ENCODE data around the gene ERC2.

Gene ERC2

GRCh38 chr3:55615694-55616295 is 852.5 kb downstream of the ERC2 start:
- no peak for DNase-seq (ENCODE audit: low spot score)

DNA sequence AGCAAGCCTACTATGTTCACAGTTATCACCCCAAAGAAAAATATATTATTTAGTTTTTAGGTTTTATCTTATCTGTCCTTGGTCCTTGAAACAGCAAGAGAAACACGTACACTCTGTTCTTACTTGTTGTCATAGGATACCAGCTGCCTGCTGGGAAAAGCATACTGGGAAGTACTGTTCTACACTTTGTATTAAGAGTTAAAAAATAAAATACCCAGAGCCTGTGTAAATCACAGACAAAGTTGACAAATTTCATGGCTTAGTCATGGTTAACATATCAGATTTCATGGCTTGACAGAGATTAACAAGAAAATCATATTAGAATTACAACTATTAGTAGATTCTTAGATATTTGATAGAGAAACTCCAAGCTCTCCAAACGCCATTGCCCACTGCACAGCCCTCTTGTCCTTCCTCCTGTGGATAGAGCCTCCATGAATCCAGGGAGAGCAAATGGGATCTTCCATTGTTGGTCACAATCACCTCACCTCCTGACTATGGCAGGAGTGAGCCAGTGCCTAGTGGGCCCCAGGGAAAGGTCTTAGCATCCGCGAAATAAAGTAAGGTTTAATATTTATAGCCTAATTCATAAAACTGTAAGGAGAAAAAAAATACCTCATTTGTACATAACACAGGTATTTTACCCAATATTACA is 853.1 kb downstream of the ERC2 start:
- no peak for DNase-seq (ENCODE audit: low spot score)

- no peak for DNase-seq (ENCODE audit: low spot score)
These were observed 857.1 kb downstream of the ERC2 start for GRCh38 chr3:55611121-55611520.

DNA sequence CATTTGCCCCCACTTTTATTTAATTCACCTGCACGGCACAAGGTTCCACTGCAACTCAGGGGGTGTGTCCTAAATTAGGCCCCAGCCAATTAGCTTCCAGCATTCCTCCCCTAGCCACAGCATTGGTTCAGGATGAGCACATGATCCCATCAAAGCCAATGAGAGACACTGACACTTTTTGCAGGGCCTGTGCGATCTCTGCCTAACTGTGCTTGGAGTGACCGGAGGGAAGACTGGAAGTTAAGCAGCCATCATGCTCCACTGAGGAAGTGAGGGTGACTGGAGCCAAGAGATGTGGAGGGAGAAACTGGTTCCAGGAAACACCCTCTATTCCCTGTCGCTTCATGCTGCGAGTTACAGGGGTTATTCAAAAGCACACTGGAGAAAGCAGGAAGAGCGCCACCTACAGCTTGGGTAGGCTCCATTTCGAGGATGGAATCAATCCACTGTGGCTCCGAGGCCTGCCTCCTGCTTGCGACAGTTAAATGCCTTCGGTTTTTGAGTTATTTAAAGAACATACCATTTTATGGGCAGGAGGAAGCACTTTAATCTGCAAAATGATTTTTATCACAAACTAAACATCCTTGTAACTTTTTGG is 858.9 kb downstream of the ERC2 start:
- DNase-seq (ENCODE audit: low spot score), result no peak

DNA sequence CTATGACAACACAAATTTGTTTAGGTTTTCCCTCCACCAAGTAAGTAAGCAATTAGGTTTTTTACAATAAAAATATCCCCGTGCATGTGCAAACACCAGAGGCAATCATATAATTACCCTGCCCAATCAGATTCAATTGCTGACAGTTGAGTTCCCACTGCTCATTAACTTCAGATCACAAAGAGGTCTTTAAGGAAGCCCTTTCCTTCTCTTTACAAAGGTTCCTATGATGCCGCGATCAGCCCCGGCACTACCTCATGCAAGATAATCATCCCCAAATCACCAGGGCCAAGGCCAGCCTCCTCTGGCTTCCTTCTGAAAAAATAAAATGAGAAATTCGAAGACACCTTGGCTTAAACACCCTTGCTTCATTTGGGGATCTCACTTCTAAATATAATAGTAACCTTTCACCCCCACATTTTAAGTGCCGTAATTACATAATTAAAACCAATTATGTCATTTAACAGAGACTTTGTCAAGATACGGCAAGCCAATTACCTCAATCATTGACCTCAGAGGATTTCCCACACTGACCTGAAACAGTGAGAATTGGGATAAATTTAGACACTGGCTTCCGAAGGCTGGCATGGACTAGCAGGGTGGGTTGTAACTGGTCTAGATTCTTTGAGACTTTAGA is 859.8 kb downstream of the ERC2 start:
- no peak for DNase-seq (ENCODE audit: low spot score)

DNA sequence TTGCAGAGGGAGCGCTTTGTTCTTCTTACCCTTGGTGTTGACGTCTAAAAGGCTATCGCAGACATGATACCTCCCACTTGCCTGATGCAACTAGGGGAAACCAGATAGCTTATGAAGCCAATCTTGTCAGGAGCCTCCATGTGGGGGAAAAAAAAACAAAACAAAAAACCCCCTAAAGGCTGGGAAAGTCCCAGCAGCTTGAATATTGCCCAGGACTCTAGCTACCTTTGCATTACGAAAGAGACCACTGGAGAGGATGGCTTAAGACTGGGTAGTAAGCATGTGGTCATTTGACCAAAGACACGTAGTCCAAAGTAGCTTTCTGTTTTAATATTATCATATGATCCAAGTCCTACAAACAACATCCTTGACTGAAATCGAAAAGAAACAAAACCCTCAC is 860.4 kb downstream of the ERC2 start:
- no peak for DNase-seq (ENCODE audit: low spot score)

- no peak for DNase-seq (ENCODE audit: low spot score)
These were observed 861.1 kb downstream of the ERC2 start for GRCh38 chr3:55607175-55607574.

DNA sequence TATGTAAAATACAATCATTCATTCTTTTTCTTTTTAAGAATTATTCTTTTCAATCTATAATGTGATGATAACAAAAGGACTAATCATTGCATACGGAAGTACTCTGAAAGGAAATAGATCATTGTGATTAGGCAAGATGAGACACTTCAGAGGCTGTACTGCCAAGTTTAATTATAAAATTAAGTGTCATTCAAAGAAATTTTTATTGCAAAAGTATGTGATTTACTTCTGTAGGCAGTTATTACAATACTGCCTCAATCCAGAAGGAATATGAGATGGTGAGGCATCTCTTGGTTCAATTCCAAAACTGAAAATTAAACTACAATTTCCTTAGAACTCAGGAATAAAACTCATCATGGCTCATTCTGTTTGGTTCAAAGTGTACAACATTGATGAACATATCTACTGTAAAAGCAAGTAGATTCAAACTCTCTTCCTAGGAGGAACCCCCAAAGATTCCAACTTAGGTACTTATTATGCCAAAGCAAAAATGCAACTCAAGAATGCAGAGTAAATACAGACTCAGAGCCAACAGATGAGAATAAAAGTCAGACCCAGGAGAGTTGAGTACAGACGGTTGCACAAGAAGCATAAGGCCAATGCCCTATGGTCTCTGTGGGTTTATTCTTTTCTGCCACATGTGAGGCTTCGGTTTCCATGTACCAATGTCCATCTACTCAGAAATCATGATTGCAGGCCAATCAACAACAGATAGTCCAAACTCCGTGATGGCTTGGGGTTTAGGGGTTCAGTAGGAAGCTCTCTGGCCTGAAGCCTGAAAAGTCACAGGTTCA is 862.6 kb downstream of the ERC2 start:
- DNase-seq (ENCODE audit: low spot score), result no peak

GRCh38 chr3:55604846-55605245 is 863.4 kb downstream of the ERC2 start:
- no peak for DNase-seq (ENCODE audit: low spot score)

GRCh38 chr3:55604402-55604801 is 863.9 kb downstream of the ERC2 start:
- DNase-seq (ENCODE audit: low spot score), result no peak

- DNase-seq (ENCODE audit: low spot score), result no peak
These were observed 866.7 kb downstream of the ERC2 start for GRCh38 chr3:55601366-55602080.

GRCh38 chr3:55598224-55598623 is 870.0 kb downstream of the ERC2 start:
- DNase-seq (ENCODE audit: low spot score), result no peak

GRCh38 chr3:55597641-55598040 is 870.6 kb downstream of the ERC2 start:
- DNase-seq (ENCODE audit: low spot score), result no peak

GRCh38 chr3:55596212-55596611 is 872.1 kb downstream of the ERC2 start:
- DNase-seq (ENCODE audit: low spot score), result no peak

DNA sequence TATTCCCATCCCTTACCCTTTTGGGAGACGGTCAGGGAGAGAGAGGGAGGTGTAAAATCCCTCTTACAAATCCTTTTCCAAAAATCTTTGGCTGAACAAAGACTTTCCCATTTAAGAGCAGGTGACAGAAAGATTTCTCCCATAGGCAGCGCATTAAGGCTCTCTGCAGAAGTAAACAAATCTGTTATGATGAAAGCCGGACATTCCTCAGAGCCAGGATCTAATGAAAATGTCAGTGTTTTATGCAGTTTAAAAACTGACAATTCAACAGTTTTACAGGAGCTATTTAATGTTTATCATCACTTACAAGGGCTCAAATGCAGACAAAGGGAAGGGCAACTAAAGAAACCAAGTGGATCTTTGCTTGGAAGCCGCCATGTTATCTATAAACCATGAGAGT is 872.8 kb downstream of the ERC2 start:
- no peak for DNase-seq (ENCODE audit: low spot score)

- no peak for DNase-seq (ENCODE audit: low spot score)
These were observed 875.7 kb downstream of the ERC2 start for GRCh38 chr3:55592572-55592971.

- DNase-seq (ENCODE audit: low spot score), result no peak
These were observed 876.4 kb downstream of the ERC2 start for GRCh38 chr3:55591888-55592287.

GRCh38 chr3:55588146-55588765 is 880.0 kb downstream of the ERC2 start:
- DNase-seq (ENCODE audit: low spot score), result no peak

- DNase-seq (ENCODE audit: low spot score), result no peak
These were observed 882.4 kb downstream of the ERC2 start for GRCh38 chr3:55585856-55586255.

DNA sequence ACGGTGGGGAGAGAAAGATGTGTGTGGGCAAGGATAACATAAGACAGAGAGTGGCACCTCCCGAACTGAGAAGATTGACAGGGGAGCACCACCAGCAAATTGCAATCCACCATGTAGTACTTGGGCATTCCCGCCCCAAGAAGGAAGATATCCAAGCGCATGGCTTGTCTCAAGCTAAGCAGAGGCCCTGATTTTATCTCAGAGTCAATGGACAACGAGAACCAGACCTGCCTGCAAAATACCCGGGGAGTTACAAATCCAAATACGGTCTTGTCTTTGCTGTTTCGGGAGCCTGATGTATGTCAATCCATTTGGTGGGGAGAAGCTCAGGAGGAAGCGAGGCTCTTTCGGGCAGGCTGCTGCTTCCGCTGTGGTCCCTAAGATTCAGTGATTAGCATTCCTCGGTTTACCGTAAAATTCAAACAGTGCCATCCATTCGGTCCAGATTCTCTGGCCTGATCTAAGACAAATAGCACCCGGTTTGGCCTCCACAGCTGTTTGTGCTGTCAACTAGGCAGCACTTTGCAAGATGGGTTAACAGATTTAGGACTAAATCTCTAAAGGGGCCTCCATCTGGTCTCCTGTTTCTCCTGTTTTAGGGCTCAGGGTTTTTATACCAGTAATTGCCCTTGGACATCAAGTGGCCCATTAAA is 883.4 kb downstream of the ERC2 start:
- DNase-seq (ENCODE audit: low spot score), result no peak

GRCh38 chr3:55584030-55584429 is 884.2 kb downstream of the ERC2 start:
- DNase-seq (ENCODE audit: low spot score), result no peak

All from hematopoietic multipotent progenitor cell treated with erythropoietin and hydrocortisone succinate and interleukin-3 and kit ligand, for 17 days (in vitro differentiated cells).